Vagina (tissue), 2 donors: ENCODE measurements around the gene PMS2. TPM values are rescaled to one million over a fixed set of nuclear protein-coding genes. Genes with fewer than 3 reads are reported as not detected.
A peak's percentile ranks its signal among the peaks of the same experiment; 100 is the strongest.
"Not testable (repeated sequence)": the region's sequence is repeated elsewhere in the genome, so short reads cannot be mapped to it uniquely, and the experiment has no call there.

ENCODE experiments used
- DNase-seq, 2 donors: peaks; one replicate each; pipeline ENCODE4 v3.0.0-alpha.2; 2017; ENCODE audit errors: extremely low spot score in 2 of 2
- H3K27ac ChIP-seq: fragments of 200-600 bp; sonication (generic); one replicate; pipeline ENCODE4 v1.5.1; 2019
- H3K27me3 ChIP-seq: fragments of 200-600 bp; sonication (generic); one replicate; pipeline ENCODE4 v1.5.1; 2019
- H3K36me3 ChIP-seq, 2 donors: fragments of 200-600 bp; sonication (generic); one replicate each; pipeline ENCODE4 v1.5.1; 2017 to 2019
- H3K4me1 ChIP-seq: fragments of 200-600 bp; sonication (generic); one replicate; pipeline ENCODE4 v1.5.1; 2019
- H3K4me3 ChIP-seq, 2 donors: fragments of 200-600 bp; sonication (generic); 1 replicate in 1 of 2; 2 replicates in 1 of 2; pipeline ENCODE4 v1.5.1; 2016 to 2019
- H3K9me3 ChIP-seq: fragments of 200-600 bp; sonication (generic); one replicate; pipeline ENCODE4 v1.5.1; 2019
- CTCF ChIP-seq, 3 experiments: fragments of 450-650 bp in 2 of 3; fragments of 200-600 bp in 1 of 3; sonication (generic) in 1 of 3; IDR thresholded peaks; one replicate each; pipeline ENCODE4 v1.5.1; 2017 to 2019; ENCODE audit warnings: antibody characterized with exemption in 3 of 3, mild to moderate bottlenecking in 2 of 3, moderate library complexity in 2 of 3
- POLR2A ChIP-seq, 2 donors: fragments of 450-650 bp; IDR thresholded peaks; one replicate each; pipeline ENCODE4 v1.6.1; 2017; ENCODE audit warnings: antibody characterized with exemption in 2 of 2, mild to moderate bottlenecking in 2 of 2, moderate library complexity in 2 of 2
- POLR2AphosphoS5 ChIP-seq, 2 donors: sonication (generic); formaldehyde crosslinking; IDR thresholded peaks; one replicate each; pipeline ENCODE4 v1.9.0; 2017; ENCODE audit warnings: antibody characterized with exemption in 2 of 2, mild to moderate bottlenecking in 2 of 2, low read depth in 1 of 2; ENCODE audit not compliant: insufficient read depth in 1 of 2
- intact Hi-C: fragments of 100-400 bp; cut with DNase I; formaldehyde crosslinking; loops from one replicate; pipeline ENCODE4 v1.15.1; 2023
- total RNA-seq: library from RNA; depleted of rRNA; stranded (reverse); fragments of >200 nt; gene quantifications from one replicate; pipeline ENCODE4 v1.2.3, GENCODE V29; 2016

PMS2 gene
- total RNA-seq, 1 donor from 2014 or later: 15.2 TPM

GRCh38 chr7:5997210-5997808 is 11.5 kb downstream of the PMS2 start:
- TF ChIP-seq CTCF (IDR thresholded peaks at IDR 0.05) (peak; percentile 37 to 52 (median 42)), POLR2A (IDR thresholded peaks at IDR 0.05) (no peak), POLR2AphosphoS5 (IDR thresholded peaks at IDR 0.05; ENCODE audit: insufficient read depth in 1 of 2, low read depth in 1 of 2) (peak in 1 of 2 donors; percentile 25)
- no peak overlapping the region for H3K27ac ChIP-seq
- DNase-seq: no peak
- peaks cover 0 to 46% of the 10 kb centered on the region in 2 donors for H3K36me3 ChIP-seq
- no peaks in the 10 kb centered on the region for H3K4me1 ChIP-seq
- intact Hi-C loops: loop anchor here (10.0 kb wide), 1 partner anchor 327 kb away; no protein-coding TSS in a partner anchor
- no peaks in the 10 kb centered on the region for H3K27me3 ChIP-seq
- no peak overlapping the region for H3K4me3 ChIP-seq
- no peaks in the 10 kb centered on the region for H3K9me3 ChIP-seq

- H3K27me3 ChIP-seq, H3K9me3 ChIP-seq, DNase-seq, intact Hi-C loops, H3K4me3 ChIP-seq, H3K4me1 ChIP-seq, H3K27ac ChIP-seq: not testable (repeated sequence)
- H3K36me3 ChIP-seq: peaks cover 0 to 37% of the 10 kb centered on the region in 2 donors
Measured at GRCh38 chr7:5987061-5987460, 21.8 kb downstream of the PMS2 start.

- intact Hi-C loops, H3K27me3 ChIP-seq, H3K4me1 ChIP-seq, H3K4me3 ChIP-seq, DNase-seq, H3K36me3 ChIP-seq, H3K9me3 ChIP-seq, H3K27ac ChIP-seq: not testable (repeated sequence)
Measured at GRCh38 chr7:5979680-5980314, 29.1 kb downstream of the PMS2 start.

- DNase-seq, intact Hi-C loops: not testable (repeated sequence)
Measured at GRCh38 chr7:5973580-5973979, 35.3 kb downstream of the PMS2 start.

GRCh38 chr7:5970347-5970911 is 38.4 kb downstream of the PMS2 start, which contains the start of gene RSPH10B:
TSS of gene RSPH10B (minus strand) at chr7:5970689. CDS start at chr7:5967116, 3,573 bp downstream.
- intact Hi-C loops, H3K4me3 ChIP-seq, H3K36me3 ChIP-seq, H3K4me1 ChIP-seq, H3K27ac ChIP-seq, H3K9me3 ChIP-seq, H3K27me3 ChIP-seq, DNase-seq: not testable (repeated sequence)

More at GRCh38 chr7:5973580-5973979, 35.3 kb downstream of the PMS2 start:
- not testable (repeated sequence) for H3K4me3 ChIP-seq, H3K36me3 ChIP-seq, H3K27me3 ChIP-seq, H3K27ac ChIP-seq, H3K9me3 ChIP-seq, H3K4me1 ChIP-seq

GRCh38 chr7:5963810-5964209 is 45.0 kb downstream of the PMS2 start:
- H3K4me1 ChIP-seq, H3K9me3 ChIP-seq, DNase-seq, H3K36me3 ChIP-seq, H3K27me3 ChIP-seq, intact Hi-C loops, H3K4me3 ChIP-seq, H3K27ac ChIP-seq: not testable (repeated sequence)

- H3K27ac ChIP-seq, H3K4me3 ChIP-seq, DNase-seq, H3K4me1 ChIP-seq, intact Hi-C loops, H3K27me3 ChIP-seq, H3K36me3 ChIP-seq, H3K9me3 ChIP-seq: not testable (repeated sequence)
Measured at GRCh38 chr7:5963205-5963604, 45.6 kb downstream of the PMS2 start.

GRCh38 chr7:5934945-5935450 is 73.9 kb downstream of the PMS2 start:
- intact Hi-C loops, H3K27me3 ChIP-seq: not testable (repeated sequence)

GRCh38 chr7:5931905-5932644 is 76.8 kb downstream of the PMS2 start:
- H3K4me3 ChIP-seq, H3K36me3 ChIP-seq, intact Hi-C loops, H3K9me3 ChIP-seq, H3K4me1 ChIP-seq, DNase-seq, H3K27me3 ChIP-seq: not testable (repeated sequence)
- peak overlapping the region; percentile 66 for H3K27ac ChIP-seq

More at GRCh38 chr7:5934945-5935450, 73.9 kb downstream of the PMS2 start:
- not testable (repeated sequence) for H3K9me3 ChIP-seq, H3K4me3 ChIP-seq, H3K4me1 ChIP-seq, H3K27ac ChIP-seq, DNase-seq, H3K36me3 ChIP-seq

GRCh38 chr7:5931250-5931649 is 77.6 kb downstream of the PMS2 start:
- H3K27me3 ChIP-seq, H3K9me3 ChIP-seq, H3K4me1 ChIP-seq, intact Hi-C loops, H3K4me3 ChIP-seq, H3K36me3 ChIP-seq, DNase-seq: not testable (repeated sequence)
- H3K27ac ChIP-seq: peak overlapping the region; percentile 66

GRCh38 chr7:5930290-5930689 is 78.6 kb downstream of the PMS2 start:
- intact Hi-C loops, H3K9me3 ChIP-seq, H3K27ac ChIP-seq, H3K4me3 ChIP-seq, H3K27me3 ChIP-seq, H3K4me1 ChIP-seq, H3K36me3 ChIP-seq, DNase-seq: not testable (repeated sequence)
